HFFc6 (cell line): ENCODE results near the gene HSFX2. TPM values are rescaled to one million over a fixed set of nuclear protein-coding genes. Genes with fewer than 3 reads are reported as not detected.

Experiments
- DNase-seq: peaks from one replicate; pipeline ENCODE4 v3.0.0-alpha.2; 2018
- H3K27ac Mint-ChIP-seq: 2 replicates; pipeline ENCODE4 v1.8.0; 2020; ENCODE audit warnings: mild to moderate bottlenecking, mixed read lengths
- H3K27me3 Mint-ChIP-seq: 2 replicates; pipeline ENCODE4 v1.8.0; 2021; ENCODE audit warnings: mild to moderate bottlenecking, moderate library complexity, mixed read lengths; ENCODE audit not compliant: insufficient read depth
- H3K36me3 Mint-ChIP-seq: 2 replicates; pipeline ENCODE4 v1.8.0; 2021; ENCODE audit warnings: low read depth, mixed read lengths
- H3K4me1 Mint-ChIP-seq: 2 replicates; pipeline ENCODE4 v1.8.0; 2020; ENCODE audit warnings: low read depth, mixed read lengths
- H3K4me3 Mint-ChIP-seq: 2 replicates; pipeline ENCODE4 v1.8.0; 2020; ENCODE audit warnings: mild to moderate bottlenecking, moderate library complexity, mixed read lengths
- H3K9me3 Mint-ChIP-seq: 2 replicates; pipeline ENCODE4 v1.8.0; 2020; ENCODE audit warnings: mild to moderate bottlenecking, mixed read lengths
- total RNA-seq, 6 experiments: library from RNA; stranded (reverse); fragmentation: NEBNext Ultra II Directional; extraction: Animal tissue kit (Norgen Biotek cat#: 25700); gene quantifications; 2 replicates in 1 of 6; 3 replicates in 5 of 6; pipeline ENCODE4 v1.2.3, GENCODE V29; 2021
- TF ChIP-seq, protein P1 (sequence below): fragments of 200-600 bp; sonication (generic); IDR thresholded peaks from 2 replicates; pipeline ENCODE4 v1.5.0; 2021; ENCODE audit warnings: antibody characterized with exemption, mild to moderate bottlenecking

Gene HSFX2
- total RNA-seq, 6 experiments from 2014 or later = 0.34 to 0.35 TPM; not detected in 4

DNA sequence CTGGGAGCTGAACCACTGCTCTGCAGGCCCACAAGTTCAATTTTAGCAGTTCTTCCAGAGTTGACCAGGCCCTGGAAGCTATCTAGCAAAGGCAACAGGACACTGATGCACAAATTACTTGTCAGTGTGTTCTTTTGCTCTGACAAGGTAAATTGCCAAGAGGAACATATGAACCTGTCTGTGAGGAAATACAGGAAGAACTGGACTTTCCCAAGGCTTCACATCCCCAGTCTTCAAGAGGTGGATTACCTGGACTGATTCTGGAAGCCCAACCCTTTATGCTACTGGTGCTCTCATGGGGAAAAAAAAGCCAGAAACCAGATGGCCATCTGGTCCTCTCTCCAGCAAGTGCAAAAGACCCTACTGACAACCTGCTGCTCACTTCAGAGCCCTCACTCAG, 38.4 kb upstream of the HSFX2 start:
- H3K9me3 Mint-ChIP-seq = no peaks in the 10 kb centered on the region
- H3K4me3 Mint-ChIP-seq = no peak overlapping the region
- H3K36me3 Mint-ChIP-seq = no peaks in the 10 kb centered on the region
- H3K4me1 Mint-ChIP-seq = peaks cover 23% of the 10 kb centered on the region
- no peak overlapping the region for H3K27ac Mint-ChIP-seq
- TF ChIP-seq, protein P1, sequence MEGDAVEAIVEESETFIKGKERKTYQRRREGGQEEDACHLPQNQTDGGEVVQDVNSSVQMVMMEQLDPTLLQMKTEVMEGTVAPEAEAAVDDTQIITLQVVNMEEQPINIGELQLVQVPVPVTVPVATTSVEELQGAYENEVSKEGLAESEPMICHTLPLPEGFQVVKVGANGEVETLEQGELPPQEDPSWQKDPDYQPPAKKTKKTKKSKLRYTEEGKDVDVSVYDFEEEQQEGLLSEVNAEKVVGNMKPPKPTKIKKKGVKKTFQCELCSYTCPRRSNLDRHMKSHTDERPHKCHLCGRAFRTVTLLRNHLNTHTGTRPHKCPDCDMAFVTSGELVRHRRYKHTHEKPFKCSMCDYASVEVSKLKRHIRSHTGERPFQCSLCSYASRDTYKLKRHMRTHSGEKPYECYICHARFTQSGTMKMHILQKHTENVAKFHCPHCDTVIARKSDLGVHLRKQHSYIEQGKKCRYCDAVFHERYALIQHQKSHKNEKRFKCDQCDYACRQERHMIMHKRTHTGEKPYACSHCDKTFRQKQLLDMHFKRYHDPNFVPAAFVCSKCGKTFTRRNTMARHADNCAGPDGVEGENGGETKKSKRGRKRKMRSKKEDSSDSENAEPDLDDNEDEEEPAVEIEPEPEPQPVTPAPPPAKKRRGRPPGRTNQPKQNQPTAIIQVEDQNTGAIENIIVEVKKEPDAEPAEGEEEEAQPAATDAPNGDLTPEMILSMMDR = no peak
- peaks cover 11% of the 10 kb centered on the region for H3K27me3 Mint-ChIP-seq
- no peak for DNase-seq

DNA sequence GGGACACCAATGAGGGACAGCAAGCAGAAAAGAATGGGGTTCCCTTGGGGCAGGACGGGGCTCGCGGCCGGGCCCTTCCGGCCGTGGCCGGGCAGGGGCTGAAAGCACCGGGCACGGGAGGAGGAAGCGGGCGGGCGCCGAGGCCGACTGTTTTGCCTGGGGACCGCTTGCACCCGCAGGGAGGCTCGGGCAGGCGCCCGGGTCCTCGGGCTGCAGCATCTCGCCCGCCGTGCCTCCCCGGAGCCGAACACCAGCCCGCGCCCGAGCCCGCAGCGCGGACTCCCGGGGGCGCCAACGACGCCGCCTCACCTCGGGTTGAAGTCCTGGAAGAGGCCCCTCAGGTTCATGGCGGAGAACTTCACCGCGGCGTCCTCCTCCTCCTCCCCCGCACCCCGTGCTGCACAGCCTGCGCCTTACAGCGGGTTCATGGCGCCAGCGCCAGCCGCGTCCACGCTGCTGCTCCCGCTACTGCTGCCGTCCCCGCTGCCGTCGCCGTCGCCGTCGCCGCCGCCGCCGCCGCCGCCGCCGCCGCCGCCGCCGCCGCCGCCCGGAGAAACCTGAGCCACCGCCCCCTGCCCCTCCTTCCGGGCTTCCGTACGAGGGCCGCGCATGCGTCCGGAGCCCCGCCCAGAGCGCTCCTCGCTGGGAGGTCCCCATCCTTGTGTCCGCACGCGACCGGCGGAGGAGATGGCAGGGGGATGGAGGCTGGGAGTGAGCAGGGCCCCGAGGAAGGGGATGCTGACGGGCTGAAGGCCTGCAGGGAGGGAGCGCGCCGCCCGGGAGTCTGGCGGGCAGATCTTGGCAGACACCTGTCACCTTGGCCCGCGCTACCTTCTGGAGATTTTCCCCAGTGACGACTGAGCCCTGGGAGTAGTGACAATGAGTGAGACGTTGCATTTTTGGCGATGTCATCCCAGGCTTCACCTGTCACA, 36.4 kb upstream of the HSFX2 start, which contains the start of gene TMEM185A:
TMEM185A (minus strand) TSS at position 559 of the 932 bp plus-strand sequence; CDS start at position 347, 212 bp downstream.
- no peaks in the 10 kb centered on the region for H3K9me3 Mint-ChIP-seq
- TF ChIP-seq, protein P1 = no peak
- no peaks in the 10 kb centered on the region for H3K36me3 Mint-ChIP-seq
- H3K27me3 Mint-ChIP-seq = peaks cover 11% of the 10 kb centered on the region
- peak within 1 kb of the TSS; percentile 96 for H3K4me3 Mint-ChIP-seq
- peak within 1 kb of the TSS; percentile 81 for H3K27ac Mint-ChIP-seq
- peaks cover 23% of the 10 kb centered on the region for H3K4me1 Mint-ChIP-seq
- DNase-seq = peak; percentile 28

DNA sequence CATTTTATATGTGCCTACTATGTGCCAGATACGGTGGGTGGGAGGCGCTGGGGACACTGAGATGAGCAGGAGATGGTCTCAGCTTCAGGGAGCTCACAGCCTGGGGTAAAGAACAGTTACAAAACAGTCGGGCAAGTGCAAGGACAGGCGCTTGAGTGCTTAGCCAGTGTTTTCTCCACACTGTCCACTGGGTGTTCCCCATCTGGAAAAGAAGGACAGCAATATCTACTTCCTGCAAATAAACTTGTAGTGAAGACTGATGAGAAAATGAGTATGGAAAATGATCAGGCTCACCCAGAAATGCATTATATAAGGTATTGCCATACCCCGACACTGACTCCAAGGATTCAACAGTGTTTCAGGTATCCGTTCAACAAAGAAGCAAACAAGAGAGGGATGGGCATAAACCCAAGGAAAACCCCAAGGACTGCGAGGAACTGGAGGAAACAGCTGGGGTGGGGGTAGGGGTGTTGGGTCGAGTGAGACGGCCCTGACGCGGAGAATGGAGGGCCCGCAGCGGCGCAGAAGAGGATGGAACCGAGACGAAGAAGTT, 35.6 kb upstream of the HSFX2 start:
- peaks cover 23% of the 10 kb centered on the region for H3K4me1 Mint-ChIP-seq
- H3K36me3 Mint-ChIP-seq = no peaks in the 10 kb centered on the region
- TF ChIP-seq, protein P1 = peak; percentile 35
- no peaks in the 10 kb centered on the region for H3K9me3 Mint-ChIP-seq
- peak overlapping the region; percentile 81 for H3K27ac Mint-ChIP-seq
- peak; percentile 52 for DNase-seq
- H3K4me3 Mint-ChIP-seq = peak overlapping the region; percentile 96
- peaks cover 11% of the 10 kb centered on the region for H3K27me3 Mint-ChIP-seq

DNA sequence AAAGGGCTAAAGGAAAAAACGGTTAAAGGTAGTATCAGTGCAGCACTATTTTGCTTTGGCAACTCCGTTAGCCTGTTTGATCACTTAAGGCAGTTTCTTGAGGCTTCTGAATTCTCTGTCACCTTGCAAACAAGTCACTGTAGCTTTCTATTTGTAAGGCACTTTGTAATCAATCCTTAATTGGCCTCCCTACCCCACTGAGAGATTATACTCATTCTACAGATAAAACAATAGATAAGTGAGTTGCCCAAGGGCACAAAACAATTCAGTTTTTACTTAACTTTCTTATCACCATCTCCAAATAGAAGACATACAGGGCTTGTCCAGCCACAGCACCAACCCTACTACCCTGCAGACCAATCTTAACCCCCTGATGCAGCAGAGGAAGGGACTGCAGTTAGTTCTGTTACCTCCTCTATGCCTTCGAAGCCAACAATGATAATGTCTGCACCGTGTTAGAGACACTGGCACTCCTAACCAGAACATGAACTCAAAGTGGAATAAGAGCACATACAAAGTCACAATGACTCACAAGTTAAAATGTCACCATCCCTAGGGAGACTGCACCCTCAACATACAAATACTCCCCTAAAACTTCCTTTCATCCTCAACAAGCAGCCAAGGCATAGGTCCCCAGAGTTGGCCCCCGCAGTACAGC, 34.7 kb upstream of the HSFX2 start:
- DNase-seq = no peak
- Mint-ChIP-seq H3K9me3 (no peaks in the 10 kb centered on the region), H3K4me3 (peak overlapping the region; percentile 96), H3K36me3 (no peaks in the 10 kb centered on the region), H3K27me3 (peaks cover 7% of the 10 kb centered on the region; the same call in 1 of the 2 replicates), H3K4me1 (peaks cover 23% of the 10 kb centered on the region), H3K27ac (peak overlapping the region; percentile 81; the same call in 1 of the 2 replicates)
- TF ChIP-seq, protein P1 = no peak

DNA sequence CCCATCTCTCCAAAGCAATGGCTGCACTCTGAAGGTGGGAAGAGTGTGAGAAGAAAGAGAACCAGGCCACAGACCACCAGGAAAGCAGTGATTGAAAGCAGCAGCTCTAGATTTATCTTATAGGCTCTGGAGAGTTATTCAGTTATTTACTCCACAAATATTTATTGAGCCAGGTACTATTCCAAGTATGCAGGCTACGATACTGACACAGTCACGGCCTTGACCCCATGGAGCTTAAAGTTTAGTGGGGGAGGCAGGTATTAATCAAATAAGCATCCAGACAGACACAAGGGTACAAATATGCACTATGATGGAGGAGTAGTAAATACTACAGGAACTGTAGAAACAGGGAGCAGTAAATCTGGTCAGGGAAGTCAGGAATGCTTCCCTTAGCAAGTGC, 33.7 kb upstream of the HSFX2 start:
- Mint-ChIP-seq H3K36me3 (no peaks in the 10 kb centered on the region), H3K4me3 (no peak overlapping the region), H3K27me3 (no peaks in the 10 kb centered on the region; the same call in 1 of the 2 replicates), H3K27ac (no peak overlapping the region), H3K9me3 (no peaks in the 10 kb centered on the region), H3K4me1 (peaks cover 23% of the 10 kb centered on the region)
- TF ChIP-seq, protein P1 = no peak
- no peak for DNase-seq
